T follicular helper cell (primary cell): ENCODE results near the gene VTCN1.

ENCODE experiments used
- DNase-seq: peaks from one replicate; pipeline ENCODE4 v3.0.0-alpha.2; 2020; ENCODE audit warnings: low read depth

The VTCN1 gene

GRCh38 chr1:117209094-117209493 is 1.6 kb downstream of the VTCN1 start:
- no peak for DNase-seq

GRCh38 chr1:117208580-117208979 is 2.1 kb downstream of the VTCN1 start:
- DNase-seq, result no peak

- no peak for DNase-seq
Observed at GRCh38 chr1:117205368-117205767, 5.4 kb downstream of the VTCN1 start.

GRCh38 chr1:117201808-117202207 is 8.9 kb downstream of the VTCN1 start:
- DNase-seq, result no peak

GRCh38 chr1:117198097-117198496 is 12.6 kb downstream of the VTCN1 start:
- DNase-seq, result no peak

- DNase-seq, result no peak
Observed at GRCh38 chr1:117189726-117190125, 21.0 kb downstream of the VTCN1 start.

GRCh38 chr1:117188816-117189437 is 21.8 kb downstream of the VTCN1 start:
- DNase-seq, result no peak

GRCh38 chr1:117188170-117188815 is 22.4 kb downstream of the VTCN1 start:
- no peak for DNase-seq

- no peak for DNase-seq
Observed at GRCh38 chr1:117183112-117183511, 27.6 kb downstream of the VTCN1 start.

- no peak for DNase-seq
Observed at GRCh38 chr1:117182319-117182718, 28.4 kb downstream of the VTCN1 start.

GRCh38 chr1:117181630-117182041 is 29.1 kb downstream of the VTCN1 start:
- DNase-seq, result no peak

GRCh38 chr1:117180147-117180967 is 30.4 kb downstream of the VTCN1 start:
- DNase-seq, result no peak

GRCh38 chr1:117179471-117179870 is 31.3 kb downstream of the VTCN1 start:
- no peak for DNase-seq

- DNase-seq, result no peak
Observed at GRCh38 chr1:117178756-117179155, 32.0 kb downstream of the VTCN1 start.

GRCh38 chr1:117177376-117177775 is 33.4 kb downstream of the VTCN1 start:
- DNase-seq, result no peak

- DNase-seq, result no peak
Observed at GRCh38 chr1:117176579-117176978, 34.1 kb downstream of the VTCN1 start.

GRCh38 chr1:117174851-117175250 is 35.9 kb downstream of the VTCN1 start:
- no peak for DNase-seq

GRCh38 chr1:117173691-117174090 is 37.0 kb downstream of the VTCN1 start:
- DNase-seq, result no peak

GRCh38 chr1:117173006-117173405 is 37.7 kb downstream of the VTCN1 start:
- no peak for DNase-seq

GRCh38 chr1:117171900-117172511 is 38.7 kb downstream of the VTCN1 start:
- DNase-seq, result no peak

- no peak for DNase-seq
Observed at GRCh38 chr1:117169871-117170596, 40.7 kb downstream of the VTCN1 start.

GRCh38 chr1:117167402-117167801 is 43.3 kb downstream of the VTCN1 start:
- no peak for DNase-seq
